NCI-H2171 (cell line): Measurements from ENCODE around the gene NARF.
"Not testable (repeated sequence)": the region's sequence is repeated elsewhere in the genome, so short reads cannot be mapped to it uniquely, and the experiment has no call there.

ENCODE experiments used
- DNase-seq: peaks from one replicate; lab custom pipeline; 2025; lab: John Stamatoyannopoulos, UW

The NARF gene

GRCh38 chr17:82539076-82539475, 80.5 kb downstream of the NARF start:
- not testable (repeated sequence) for DNase-seq
